Frontal cortex (tissue), 4 donors: ENCODE data around the gene TRIM74. TPM values are rescaled to one million over a fixed set of nuclear protein-coding genes. Genes with fewer than 3 reads are reported as not detected.
"Not testable (repeated sequence)": the region's sequence is repeated elsewhere in the genome, so short reads cannot be mapped to it uniquely, and the experiment has no call there.

ENCODE experiments used
- DNase-seq, 2 donors: peaks; one replicate each; pipeline ENCODE4 v3.0.0; 2012; ENCODE audit warnings: low spot score in 2 of 2
- FAIRE-seq: peaks from 2 replicates; lab custom pipeline; 2012; peaks lifted over from hg19 to GRCh38; lab: Jason Lieb, UNC
- total RNA-seq: library from RNA; depleted of rRNA; stranded (reverse); fragments of >200 nt; gene quantifications from one replicate; pipeline ENCODE4 v1.2.3, GENCODE V29; 2014
- donor health status: control.
- donor health status: control.
- donor health status: control.

Gene TRIM74
- total RNA-seq, 1 donor from 2014 or later: not detected

- DNase-seq, FAIRE-seq: not testable (repeated sequence)
These were observed 8.5 kb downstream of the TRIM74 start for GRCh38 chr7:72960626-72961345.

GRCh38 chr7:72960029-72960428, 9.2 kb downstream of the TRIM74 start:
- FAIRE-seq, DNase-seq: not testable (repeated sequence)

GRCh38 chr7:72954563-72955198, 14.6 kb downstream of the TRIM74 start:
- not testable (repeated sequence) for DNase-seq, FAIRE-seq

- not testable (repeated sequence) for DNase-seq, FAIRE-seq
These were observed 15.2 kb downstream of the TRIM74 start for GRCh38 chr7:72953901-72954562.

GRCh38 chr7:72950432-72950831, 18.8 kb downstream of the TRIM74 start:
- FAIRE-seq, DNase-seq: not testable (repeated sequence)

- FAIRE-seq, DNase-seq: not testable (repeated sequence)
These were observed 19.6 kb downstream of the TRIM74 start for GRCh38 chr7:72949686-72950085.

GRCh38 chr7:72949276-72949675, 20.0 kb downstream of the TRIM74 start:
- FAIRE-seq, DNase-seq: not testable (repeated sequence)

- not testable (repeated sequence) for FAIRE-seq, DNase-seq
These were observed 20.6 kb downstream of the TRIM74 start for GRCh38 chr7:72948714-72949113.

GRCh38 chr7:72946130-72946745, 23.0 kb downstream of the TRIM74 start:
- not testable (repeated sequence) for FAIRE-seq, DNase-seq

- not testable (repeated sequence) for FAIRE-seq
These were observed 23.7 kb downstream of the TRIM74 start for GRCh38 chr7:72945597-72945996.

GRCh38 chr7:72944937-72945336, 24.3 kb downstream of the TRIM74 start:
- FAIRE-seq, DNase-seq: not testable (repeated sequence)

More at GRCh38 chr7:72945597-72945996, 23.7 kb downstream of the TRIM74 start:
- DNase-seq: not testable (repeated sequence)

- not testable (repeated sequence) for FAIRE-seq, DNase-seq
These were observed 26.3 kb downstream of the TRIM74 start for GRCh38 chr7:72942956-72943355.

GRCh38 chr7:72942022-72942705, 27.1 kb downstream of the TRIM74 start:
- not testable (repeated sequence) for FAIRE-seq, DNase-seq

- not testable (repeated sequence) for FAIRE-seq, DNase-seq
These were observed 41.0 kb downstream of the TRIM74 start for GRCh38 chr7:72928216-72928615.

- not testable (repeated sequence) for FAIRE-seq
These were observed 41.5 kb downstream of the TRIM74 start for GRCh38 chr7:72927791-72928190.

GRCh38 chr7:72925546-72926120, 43.6 kb downstream of the TRIM74 start:
- FAIRE-seq (no peak), DNase-seq (peak in 1 of 2 donors; percentile 2)

More at GRCh38 chr7:72927791-72928190, 41.5 kb downstream of the TRIM74 start:
- DNase-seq: not testable (repeated sequence)

- FAIRE-seq: no peak
These were observed 44.3 kb downstream of the TRIM74 start, which contains the start of gene POM121 for GRCh38 chr7:72924733-72925545. Gene POM121 (plus strand): TSS chr7:72925095. CDS start chr7:72925122, 27 bp downstream.

GRCh38 chr7:72924386-72924732, 44.9 kb downstream of the TRIM74 start:
- FAIRE-seq (no peak), DNase-seq (no peak)

More at GRCh38 chr7:72924733-72925545, 44.3 kb downstream of the TRIM74 start, which contains the start of gene POM121:
- DNase-seq: peak; percentile 94
